Fibroblast of lung (primary cell): Measurements from ENCODE around the gene KCNC2. TPM values are rescaled to one million over a fixed set of nuclear protein-coding genes. Genes with fewer than 3 reads are reported as not detected.

Experiments
- DNase-seq, 2 donors: peaks; one replicate each; pipeline versions ENCODE4 v3.0.0 to v3.0.0-alpha.2; 2010; ENCODE audit warnings: low read depth in 2 of 2
- H2AFZ ChIP-seq: 2 replicates; pipeline ENCODE4 v1.5.1; 2012; ENCODE audit warnings: low read length, control low read depth, inconsistent platforms
- H3K27ac ChIP-seq: 2 replicates; pipeline ENCODE4 v1.5.1; 2011; ENCODE audit warnings: low read length, control low read depth; ENCODE audit not compliant: insufficient read depth
- H3K27me3 ChIP-seq: 2 replicates; pipeline ENCODE4 v1.5.1; 2011; ENCODE audit warnings: mild to moderate bottlenecking, low read length; ENCODE audit not compliant: control insufficient read depth, insufficient read depth
- H3K36me3 ChIP-seq: 2 replicates; pipeline ENCODE4 v1.5.1; 2011; ENCODE audit warnings: low read length; ENCODE audit not compliant: control insufficient read depth, insufficient read depth
- H3K4me1 ChIP-seq: 2 replicates; pipeline ENCODE4 v1.5.1; 2011; ENCODE audit warnings: low read length; ENCODE audit not compliant: control insufficient read depth, insufficient read depth; ENCODE audit errors: extremely low read depth
- H3K4me2 ChIP-seq: 2 replicates; pipeline ENCODE4 v1.5.1; 2011; ENCODE audit warnings: low read length, control low read depth; ENCODE audit not compliant: insufficient read depth; ENCODE audit errors: extremely low read depth
- H3K4me3 ChIP-seq, 4 experiments: fragments of 200-600 bp in 1 of 4; sonication (generic) in 1 of 4; replicated peaks in 1 of 4; 2 replicates each; pipeline ENCODE4 v1.5.1; 2011 to 2016; ENCODE audit warnings: low read length in 4 of 4, low read depth in 3 of 4, mild to moderate bottlenecking in 3 of 4, control low read depth in 2 of 4, inconsistent platforms in 1 of 4, mixed read lengths in 1 of 4; ENCODE audit not compliant: insufficient read depth in 1 of 4; ENCODE audit errors: control extremely low read depth in 1 of 4
- H3K79me2 ChIP-seq: 2 replicates; pipeline ENCODE4 v1.5.1; 2012; ENCODE audit warnings: mild to moderate bottlenecking, low read length, inconsistent platforms; ENCODE audit not compliant: control insufficient read depth, insufficient read depth
- H3K9ac ChIP-seq: 2 replicates; pipeline ENCODE4 v1.5.1; 2011; ENCODE audit warnings: mild to moderate bottlenecking, low read length, control low read depth; ENCODE audit not compliant: insufficient read depth
- H3K9me3 ChIP-seq: 2 replicates; pipeline ENCODE4 v1.5.1; 2012; ENCODE audit warnings: low read depth, low read length; ENCODE audit not compliant: control insufficient read depth, insufficient read depth
- H4K20me1 ChIP-seq: 2 replicates; pipeline ENCODE4 v1.5.1; 2011; ENCODE audit warnings: low read length; ENCODE audit not compliant: control insufficient read depth, insufficient read depth; ENCODE audit errors: extremely low read depth
- CTCF ChIP-seq, 2 donors: IDR thresholded peaks in 1 of 2; conservative IDR thresholded peaks in 1 of 2; 1 replicate in 1 of 2; 2 replicates in 1 of 2; pipeline ENCODE4 v1.5.1; 2011 to 2012; ENCODE audit warnings: low read length in 2 of 2, control low read depth in 1 of 2, inconsistent platforms in 1 of 2, low read depth in 1 of 2, mild to moderate bottlenecking in 1 of 2
- EZH2 ChIP-seq: IDR thresholded peaks from 2 replicates; pipeline ENCODE4 v1.5.1; 2012; ENCODE audit warnings: low read length, control low read depth, mild to moderate bottlenecking; ENCODE audit errors: missing control alignments
- polyA plus RNA-seq, 2 donors: library from polyadenylated mRNA; depleted of rRNA in 1 of 2; stranded (reverse) in 1 of 2; unstranded in 1 of 2; fragments of >200 nt; gene quantifications; 2 replicates each; pipeline ENCODE4 v1.2.1, GENCODE V29; 2011 to 2012; ENCODE audit warnings: missing spikeins in 1 of 2
- total RNA-seq: library from RNA; depleted of rRNA; stranded (reverse); fragments of >200 nt; gene quantifications from 2 replicates; pipeline ENCODE4 v1.2.1, GENCODE V29; 2014

KCNC2 gene
- total and polyA plus RNA-seq, 2 donors (not counting 1 experiment from before 2014, with no cell fraction given): not detected

GRCh38 chr12:75196408-75196807 lies 13.2 kb downstream of the KCNC2 start:
- Histone ChIP-seq H3K9ac (no peak overlapping the region), H3K36me3 (no peaks in the 10 kb centered on the region), H3K4me2 (no peak overlapping the region), H3K27ac (no peak overlapping the region), H2AFZ (no peak overlapping the region), H3K4me1 (no peaks in the 10 kb centered on the region), H3K79me2 (no peaks in the 10 kb centered on the region), H3K4me3 (no peak overlapping the region), H3K27me3 (no peaks in the 10 kb centered on the region), H4K20me1 (no peaks in the 10 kb centered on the region), H3K9me3 (no peaks in the 10 kb centered on the region)
- no peak for DNase-seq
- TF ChIP-seq CTCF (conservative IDR thresholded peaks at IDR 0.05 in 1 of 2, IDR thresholded peaks at IDR 0.05 in 1 of 2; ENCODE audit: low read depth in 1 of 2, low read length in 2 of 2): no peak
- TF ChIP-seq EZH2: no peak

GRCh38 chr12:75194250-75194649 lies 15.4 kb downstream of the KCNC2 start:
- TF ChIP-seq EZH2 (no peak), CTCF (conservative IDR thresholded peaks at IDR 0.05 in 1 of 2, IDR thresholded peaks at IDR 0.05 in 1 of 2; ENCODE audit: low read depth in 1 of 2, low read length in 2 of 2) (no peak)
- no peak overlapping the region for H3K4me2 ChIP-seq
- H3K4me1 ChIP-seq: no peaks in the 10 kb centered on the region
- no peaks in the 10 kb centered on the region for H3K79me2 ChIP-seq
- no peaks in the 10 kb centered on the region for H4K20me1 ChIP-seq
- no peak overlapping the region for H2AFZ ChIP-seq
- no peaks in the 10 kb centered on the region for H3K9me3 ChIP-seq
- no peak overlapping the region for H3K27ac ChIP-seq
- H3K36me3 ChIP-seq: no peaks in the 10 kb centered on the region
- H3K4me3 ChIP-seq: no peak overlapping the region
- H3K9ac ChIP-seq: no peak overlapping the region
- DNase-seq: no peak
- no peaks in the 10 kb centered on the region for H3K27me3 ChIP-seq

- H3K4me2 ChIP-seq: no peak overlapping the region
- no peak for DNase-seq
- H4K20me1 ChIP-seq: no peaks in the 10 kb centered on the region
- H3K4me3 ChIP-seq: no peak overlapping the region
- H3K9ac ChIP-seq: no peak overlapping the region
- no peak for TF ChIP-seq CTCF (conservative IDR thresholded peaks at IDR 0.05 in 1 of 2, IDR thresholded peaks at IDR 0.05 in 1 of 2; ENCODE audit: low read depth in 1 of 2, low read length in 2 of 2)
- no peak for TF ChIP-seq EZH2
- H3K36me3 ChIP-seq: no peaks in the 10 kb centered on the region
- H3K27me3 ChIP-seq: no peaks in the 10 kb centered on the region
- H3K79me2 ChIP-seq: no peaks in the 10 kb centered on the region
- H3K27ac ChIP-seq: no peak overlapping the region
- H3K9me3 ChIP-seq: no peaks in the 10 kb centered on the region
- no peaks in the 10 kb centered on the region for H3K4me1 ChIP-seq
- no peak overlapping the region for H2AFZ ChIP-seq
These were observed 17.4 kb downstream of the KCNC2 start for GRCh38 chr12:75192196-75192595.
